Neuronal stem cell (in vitro differentiated cells): Measurements from ENCODE around the gene ACAD10.
A peak's percentile ranks its signal among the peaks of the same experiment; 100 is the strongest.

Experiments
- DNase-seq: peaks from one replicate; pipeline ENCODE4 v3.0.0-alpha.2; 2013; ENCODE audit warnings: low spot score
- H2AFZ ChIP-seq: one replicate; pipeline ENCODE4 v1.6.1; 2013; ENCODE audit warnings: mild to moderate bottlenecking, low read length, inconsistent platforms
- H2AK5ac ChIP-seq: 2 replicates; pipeline ENCODE4 v1.6.1; 2013; ENCODE audit warnings: low read depth, mild to moderate bottlenecking, inconsistent platforms, low read length, moderate library complexity, mixed read lengths
- H2BK120ac ChIP-seq: 2 replicates; pipeline ENCODE4 v1.6.1; 2013; ENCODE audit warnings: low read depth, mild to moderate bottlenecking, inconsistent platforms, low read length, moderate library complexity, mixed read lengths
- H2BK12ac ChIP-seq: one replicate; pipeline ENCODE4 v1.6.1; 2013; ENCODE audit warnings: low read length, inconsistent platforms
- H2BK15ac ChIP-seq: 2 replicates; pipeline ENCODE4 v1.6.1; 2013; ENCODE audit warnings: mild to moderate bottlenecking, low read length, inconsistent platforms, mixed read lengths
- H2BK5ac ChIP-seq: one replicate; pipeline ENCODE4 v1.6.1; 2013; ENCODE audit warnings: inconsistent platforms, mild to moderate bottlenecking, low read length, moderate library complexity
- H3K14ac ChIP-seq: one replicate; pipeline ENCODE4 v1.6.1; 2013; ENCODE audit warnings: low read length, inconsistent platforms
- H3K18ac ChIP-seq: 2 replicates; pipeline ENCODE4 v1.6.1; 2013; ENCODE audit warnings: low read length, inconsistent platforms
- H3K23ac ChIP-seq: 2 replicates; pipeline ENCODE4 v1.6.1; 2013; ENCODE audit warnings: low read depth, mild to moderate bottlenecking, mixed read lengths, low read length, inconsistent platforms; ENCODE audit not compliant: poor library complexity
- H3K27ac ChIP-seq: replicated peaks from 3 replicates; pipeline ENCODE4 v1.5.1; 2013; ENCODE audit warnings: low read length, inconsistent platforms
- H3K27me3 ChIP-seq, 3 experiments: 2 replicates each; pipeline ENCODE4 v1.6.1; 2013; ENCODE audit warnings: low read length in 3 of 3, mild to moderate bottlenecking in 2 of 3, inconsistent platforms in 1 of 3, low read depth in 1 of 3, mixed read lengths in 1 of 3, moderate library complexity in 1 of 3; ENCODE audit not compliant: control insufficient read depth in 3 of 3, insufficient read depth in 3 of 3
- H3K36me3 ChIP-seq, 2 donors: replicated peaks in 1 of 2; 2 replicates each; pipeline ENCODE4 v1.6.1; 2013; ENCODE audit warnings: low read length in 2 of 2; ENCODE audit not compliant: control insufficient read depth in 2 of 2, insufficient read depth in 2 of 2
- H3K4ac ChIP-seq: 2 replicates; pipeline ENCODE4 v1.6.1; 2013; ENCODE audit warnings: inconsistent platforms, mild to moderate bottlenecking, low read length, moderate library complexity
- H3K4me1 ChIP-seq, 2 donors: 1 replicate in 1 of 2; 2 replicates in 1 of 2; pipeline ENCODE4 v1.6.1; 2013; ENCODE audit warnings: low read length in 2 of 2, low read depth in 1 of 2; ENCODE audit not compliant: control insufficient read depth in 2 of 2, insufficient read depth in 1 of 2
- H3K4me2 ChIP-seq: one replicate; pipeline ENCODE4 v1.6.1; 2013; ENCODE audit warnings: mild to moderate bottlenecking, low read length, inconsistent platforms; ENCODE audit not compliant: insufficient read depth, poor library complexity, severe bottlenecking
- H3K4me3 ChIP-seq, 2 donors: 2 replicates each; pipeline ENCODE4 v1.5.1; 2013; ENCODE audit warnings: low read length in 2 of 2, mild to moderate bottlenecking in 2 of 2, inconsistent platforms in 1 of 2, moderate library complexity in 1 of 2
- H3K79me1 ChIP-seq: one replicate; pipeline ENCODE4 v1.6.1; 2013; ENCODE audit warnings: low read depth, mild to moderate bottlenecking, inconsistent platforms, low read length, moderate library complexity
- H3K9ac ChIP-seq: one replicate; pipeline ENCODE4 v1.6.1; 2013; ENCODE audit warnings: mild to moderate bottlenecking, low read depth, low read length, inconsistent platforms; ENCODE audit not compliant: poor library complexity
- H3K9me3 ChIP-seq, 2 donors: replicated peaks in 1 of 2; 2 replicates each; pipeline versions ENCODE3 to v1.6.1; 2013; ENCODE audit warnings: low read length in 2 of 2, mild to moderate bottlenecking in 2 of 2, inconsistent platforms in 1 of 2, low read depth in 1 of 2, mixed read lengths in 1 of 2, moderate library complexity in 1 of 2; ENCODE audit not compliant: control insufficient read depth in 2 of 2, insufficient read depth in 1 of 2
- H4K8ac ChIP-seq: one replicate; pipeline ENCODE4 v1.6.1; 2013; ENCODE audit warnings: low read depth, mild to moderate bottlenecking, inconsistent platforms, low read length, moderate library complexity
- H4K91ac ChIP-seq: one replicate; pipeline ENCODE4 v1.6.1; 2013; ENCODE audit warnings: low read length, low read depth, mild to moderate bottlenecking, inconsistent platforms; ENCODE audit not compliant: poor library complexity
- WGBS, 2 donors: extraction: QIAGEN DNeasy Blood & Tissue Kit; methylation state at CpG; one replicate each; pipeline ENCODE4 v1.1.7; 2013; ENCODE audit warnings: missing lambda C conversion rate in 2 of 2, mixed read lengths in 1 of 2; ENCODE audit not compliant: insufficient read length in 2 of 2, insufficient replicate concordance in 1 of 2; ENCODE audit errors: extremely low coverage in 2 of 2; 5-methylcytosine and 5-hydroxymethylcytosine counted together

ACAD10 gene

DNA sequence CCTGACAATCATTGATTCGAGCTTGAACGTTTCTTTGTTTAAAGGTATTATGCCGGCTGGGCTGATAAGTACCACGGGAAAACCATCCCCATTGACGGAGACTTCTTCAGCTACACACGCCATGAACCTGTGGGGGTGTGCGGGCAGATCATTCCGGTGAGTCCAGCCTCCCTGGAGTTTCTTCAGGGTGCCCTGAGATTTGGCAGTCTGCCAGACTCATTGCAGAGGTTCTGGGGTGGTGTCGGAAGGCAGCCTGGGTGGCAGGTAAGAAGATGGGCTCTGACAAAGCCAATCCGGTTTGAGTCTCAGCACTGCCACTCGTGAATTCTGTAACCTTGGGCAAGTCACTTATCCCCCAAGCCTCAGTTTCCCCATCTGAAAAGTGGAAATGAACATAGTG lies 103.9 kb downstream of the ACAD10 start:
- Histone ChIP-seq H4K91ac (no peak overlapping the region), H2BK120ac (no peak overlapping the region), H3K4me2 (no peak overlapping the region), H2AFZ (no peak overlapping the region), H3K4me1 (no peaks in the 10 kb centered on the region), H3K4ac (no peak overlapping the region), H3K14ac (no peak overlapping the region), H3K27ac (no peak overlapping the region), H3K18ac (no peak overlapping the region), H3K36me3 (peaks cover 46 to 53% of the 10 kb centered on the region in 2 donors), H3K27me3 (no peaks in the 10 kb centered on the region), H3K9ac (no peak overlapping the region), H3K9me3 (no peaks in the 10 kb centered on the region), H3K79me1 (peaks cover 3% of the 10 kb centered on the region), H3K23ac (no peak overlapping the region), H2BK5ac (no peak overlapping the region), H2BK12ac (no peak overlapping the region), H4K8ac (no peak overlapping the region), H2BK15ac (no peak overlapping the region), H3K4me3 (no peak overlapping the region), H2AK5ac (no peak overlapping the region)
- no CpG with 5 or more reads among the region's 11 CpGs for WGBS, 2 donors
- DNase-seq, result no peak

DNA sequence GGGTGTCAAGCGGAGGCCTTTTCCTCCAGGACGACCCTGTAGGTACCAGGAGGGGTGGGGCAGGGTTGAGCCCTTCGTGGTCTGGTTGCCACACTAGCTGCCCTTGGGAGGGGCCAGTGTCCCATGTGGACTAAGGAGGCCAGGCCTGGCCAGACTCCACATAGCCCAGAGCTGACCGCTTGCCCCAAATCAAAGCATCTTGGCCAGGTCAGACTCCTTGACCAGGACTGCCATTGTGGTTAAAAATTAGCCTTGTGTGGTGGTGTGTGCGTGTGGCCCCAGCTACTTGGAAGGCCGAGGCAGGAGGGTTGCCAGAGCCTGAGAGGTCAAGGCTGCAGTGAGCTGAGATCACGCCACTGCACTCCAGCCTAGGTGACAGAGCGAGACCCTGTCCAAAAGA lies 105.7 kb downstream of the ACAD10 start:
- H2BK5ac ChIP-seq, result no peak overlapping the region
- H4K8ac ChIP-seq, result no peak overlapping the region
- H3K14ac ChIP-seq, result no peak overlapping the region
- H2BK120ac ChIP-seq, result no peak overlapping the region
- H3K4ac ChIP-seq, result no peak overlapping the region
- H3K4me2 ChIP-seq, result no peak overlapping the region
- H3K9me3 ChIP-seq, result no peaks in the 10 kb centered on the region
- H3K27me3 ChIP-seq, result no peaks in the 10 kb centered on the region
- no peak for DNase-seq
- no peak overlapping the region for H3K4me3 ChIP-seq
- peaks cover 3% of the 10 kb centered on the region for H3K79me1 ChIP-seq
- no peak overlapping the region for H2AFZ ChIP-seq
- no CpG with 5 or more reads among the region's 8 CpGs for WGBS, 2 donors
- H3K27ac ChIP-seq, result no peak overlapping the region
- H3K4me1 ChIP-seq, result no peaks in the 10 kb centered on the region
- H3K23ac ChIP-seq, result peak overlapping the region; percentile 2
- no peak overlapping the region for H4K91ac ChIP-seq
- no peak overlapping the region for H3K9ac ChIP-seq
- H3K18ac ChIP-seq, result no peak overlapping the region
- peaks cover 40 to 47% of the 10 kb centered on the region in 2 donors for H3K36me3 ChIP-seq
- H2BK12ac ChIP-seq, result no peak overlapping the region
- H2BK15ac ChIP-seq, result no peak overlapping the region
- H2AK5ac ChIP-seq, result no peak overlapping the region

DNA sequence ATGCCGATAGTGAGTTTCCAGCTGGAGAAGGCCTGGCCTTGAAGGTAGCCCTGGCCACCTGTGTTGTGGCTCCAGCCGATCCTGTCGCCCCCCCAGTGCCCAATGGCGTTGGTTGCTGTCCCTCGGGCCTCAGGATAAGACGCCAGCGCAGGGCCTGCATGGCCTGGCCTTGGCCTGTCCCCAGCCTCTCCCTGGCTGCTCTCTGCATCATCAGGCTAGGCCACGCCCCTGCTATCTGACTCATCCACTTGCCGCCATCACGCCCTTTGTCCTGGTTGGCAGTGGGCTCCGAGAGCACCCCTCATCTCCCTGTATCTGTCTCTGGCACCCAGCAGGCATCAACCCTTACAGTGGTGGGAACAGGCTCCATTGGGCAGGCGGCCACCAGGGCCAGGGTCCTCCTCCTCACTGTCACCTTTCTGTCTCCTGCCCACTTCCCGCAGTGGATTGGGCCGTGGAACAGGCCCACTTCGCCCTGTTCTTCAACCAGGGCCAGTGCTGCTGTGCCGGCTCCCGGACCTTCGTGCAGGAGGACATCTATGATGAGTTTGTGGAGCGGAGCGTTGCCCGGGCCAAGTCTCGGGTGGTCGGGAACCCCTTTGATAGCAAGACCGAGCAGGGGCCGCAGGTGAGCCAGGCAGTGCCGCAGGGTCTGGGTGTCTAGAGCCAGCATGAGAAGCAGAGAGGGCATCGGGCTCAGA lies 106.5 kb downstream of the ACAD10 start:
- Histone ChIP-seq H3K14ac (peak overlapping the region; percentile 38), H2BK5ac (no peak overlapping the region), H3K27ac (no peak overlapping the region), H3K4me2 (no peak overlapping the region), H3K27me3 (no peaks in the 10 kb centered on the region), H2BK15ac (no peak overlapping the region), H3K4ac (no peak overlapping the region), H3K79me1 (peaks cover 3% of the 10 kb centered on the region), H4K91ac (no peak overlapping the region), H3K36me3 (peaks cover 37 to 45% of the 10 kb centered on the region in 2 donors), H3K18ac (no peak overlapping the region), H3K4me1 (no peaks in the 10 kb centered on the region), H2AK5ac (no peak overlapping the region), H2BK120ac (no peak overlapping the region), H3K9me3 (no peaks in the 10 kb centered on the region), H2AFZ (no peak overlapping the region), H3K4me3 (no peak overlapping the region), H4K8ac (no peak overlapping the region), H2BK12ac (no peak overlapping the region), H3K23ac (peak overlapping the region; percentile 43), H3K9ac (no peak overlapping the region)
- no CpG with 5 or more reads among the region's 27 CpGs for WGBS, 2 donors
- DNase-seq, result no peak

DNA sequence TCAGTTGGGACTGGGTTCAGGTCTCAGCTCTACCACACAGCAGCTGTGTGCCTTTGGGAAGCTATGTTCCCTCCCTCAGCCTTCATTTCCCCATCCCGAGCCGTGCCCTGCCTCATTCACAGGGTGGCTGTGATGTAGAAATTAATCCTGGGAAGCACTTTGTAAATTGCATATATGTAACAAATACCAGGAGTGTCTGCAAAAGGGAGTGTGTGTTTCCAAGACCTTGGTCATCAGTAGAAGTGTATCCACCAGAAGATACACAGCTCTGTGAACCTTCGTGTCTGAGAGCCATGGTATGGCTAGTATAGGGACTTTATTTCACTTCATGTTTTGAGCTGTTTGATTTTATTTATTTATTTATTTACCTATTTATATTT lies 107.0 kb downstream of the ACAD10 start:
- no peak for DNase-seq

More for the DNA sequence above, 107.0 kb downstream of the ACAD10 start:
- no peak overlapping the region for H2BK120ac ChIP-seq
- peaks cover 38 to 44% of the 10 kb centered on the region in 2 donors for H3K36me3 ChIP-seq
- H3K9ac ChIP-seq, result no peak overlapping the region
- no peak overlapping the region for H2BK12ac ChIP-seq
- no peak overlapping the region for H3K4me3 ChIP-seq
- no peak overlapping the region for H4K8ac ChIP-seq
- WGBS, 2 donors, result no CpG with 5 or more reads among the region's 3 CpGs
- H3K9me3 ChIP-seq, result no peaks in the 10 kb centered on the region
- H2BK15ac ChIP-seq, result no peak overlapping the region
- peaks cover 3% of the 10 kb centered on the region for H3K79me1 ChIP-seq
- no peak overlapping the region for H3K18ac ChIP-seq
- H2BK5ac ChIP-seq, result no peak overlapping the region
- no peak overlapping the region for H4K91ac ChIP-seq
- no peak overlapping the region for H3K23ac ChIP-seq
- H3K27me3 ChIP-seq, result no peaks in the 10 kb centered on the region
- no peak overlapping the region for H2AFZ ChIP-seq
- no peak overlapping the region for H3K4ac ChIP-seq
- no peaks in the 10 kb centered on the region for H3K4me1 ChIP-seq
- no peak overlapping the region for H2AK5ac ChIP-seq
- peak overlapping the region; percentile 38 for H3K14ac ChIP-seq
- no peak overlapping the region for H3K4me2 ChIP-seq
- no peak overlapping the region for H3K27ac ChIP-seq
